ENCODE results near the gene CALCOCO1. TPM values are rescaled to one million over a fixed set of nuclear protein-coding genes. Genes with fewer than 3 reads are reported as not detected.

The CALCOCO1 gene
- total and polyA plus RNA-seq, 2 of the 8 experiments (the other 6 are each of a cell fraction or from before 2014, with no cell fraction given): 20.3 to 39.3 TPM

DNA sequence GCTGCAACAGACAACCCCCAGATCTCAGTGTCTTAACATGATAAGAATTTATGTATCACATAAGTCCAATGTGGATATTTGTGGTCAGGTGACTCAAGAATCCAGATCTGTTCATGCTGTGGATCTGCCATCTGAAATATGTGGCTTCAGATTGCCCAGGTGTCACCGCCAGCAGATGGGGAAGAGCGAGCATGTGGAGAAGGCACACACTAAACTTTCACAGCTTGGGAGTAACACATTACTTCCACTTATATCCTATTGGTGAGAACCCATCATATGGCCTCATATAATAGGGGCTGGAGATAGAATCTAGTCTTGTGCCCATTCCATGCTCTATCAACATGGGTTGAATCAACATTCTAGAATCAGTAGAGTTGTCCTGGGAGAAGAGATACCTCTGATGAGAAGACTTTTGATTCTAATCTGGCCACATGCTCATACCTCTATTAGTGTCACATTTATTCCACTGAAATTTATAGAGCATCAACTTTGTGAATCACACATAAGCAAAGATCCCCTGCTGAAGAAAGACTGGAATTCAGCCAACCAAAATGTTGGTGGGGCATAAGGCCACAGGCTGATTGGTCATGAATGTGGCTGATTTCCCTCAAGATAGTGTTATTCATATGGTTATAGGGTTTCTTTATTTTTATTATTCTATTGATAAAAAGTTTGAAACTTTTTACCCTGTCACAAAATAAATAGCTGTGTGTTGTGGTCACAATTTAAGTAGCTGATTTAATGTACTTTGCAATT is 6.0 kb upstream of the CALCOCO1 start (continued):
- TF ChIP-seq SAP30 (IDR thresholded peaks at IDR 0.05; ENCODE audit: insufficient read depth, insufficient replicate concordance, low read length): no peak
- no peak for TF ChIP-seq GABPA (IDR thresholded peaks at IDR 0.05; ENCODE audit: borderline replicate concordance, insufficient read depth, low read length)
- TF ChIP-seq BACH1 (IDR thresholded peaks at IDR 0.05; ENCODE audit: low read length): no peak
- TF ChIP-seq, protein P1, sequence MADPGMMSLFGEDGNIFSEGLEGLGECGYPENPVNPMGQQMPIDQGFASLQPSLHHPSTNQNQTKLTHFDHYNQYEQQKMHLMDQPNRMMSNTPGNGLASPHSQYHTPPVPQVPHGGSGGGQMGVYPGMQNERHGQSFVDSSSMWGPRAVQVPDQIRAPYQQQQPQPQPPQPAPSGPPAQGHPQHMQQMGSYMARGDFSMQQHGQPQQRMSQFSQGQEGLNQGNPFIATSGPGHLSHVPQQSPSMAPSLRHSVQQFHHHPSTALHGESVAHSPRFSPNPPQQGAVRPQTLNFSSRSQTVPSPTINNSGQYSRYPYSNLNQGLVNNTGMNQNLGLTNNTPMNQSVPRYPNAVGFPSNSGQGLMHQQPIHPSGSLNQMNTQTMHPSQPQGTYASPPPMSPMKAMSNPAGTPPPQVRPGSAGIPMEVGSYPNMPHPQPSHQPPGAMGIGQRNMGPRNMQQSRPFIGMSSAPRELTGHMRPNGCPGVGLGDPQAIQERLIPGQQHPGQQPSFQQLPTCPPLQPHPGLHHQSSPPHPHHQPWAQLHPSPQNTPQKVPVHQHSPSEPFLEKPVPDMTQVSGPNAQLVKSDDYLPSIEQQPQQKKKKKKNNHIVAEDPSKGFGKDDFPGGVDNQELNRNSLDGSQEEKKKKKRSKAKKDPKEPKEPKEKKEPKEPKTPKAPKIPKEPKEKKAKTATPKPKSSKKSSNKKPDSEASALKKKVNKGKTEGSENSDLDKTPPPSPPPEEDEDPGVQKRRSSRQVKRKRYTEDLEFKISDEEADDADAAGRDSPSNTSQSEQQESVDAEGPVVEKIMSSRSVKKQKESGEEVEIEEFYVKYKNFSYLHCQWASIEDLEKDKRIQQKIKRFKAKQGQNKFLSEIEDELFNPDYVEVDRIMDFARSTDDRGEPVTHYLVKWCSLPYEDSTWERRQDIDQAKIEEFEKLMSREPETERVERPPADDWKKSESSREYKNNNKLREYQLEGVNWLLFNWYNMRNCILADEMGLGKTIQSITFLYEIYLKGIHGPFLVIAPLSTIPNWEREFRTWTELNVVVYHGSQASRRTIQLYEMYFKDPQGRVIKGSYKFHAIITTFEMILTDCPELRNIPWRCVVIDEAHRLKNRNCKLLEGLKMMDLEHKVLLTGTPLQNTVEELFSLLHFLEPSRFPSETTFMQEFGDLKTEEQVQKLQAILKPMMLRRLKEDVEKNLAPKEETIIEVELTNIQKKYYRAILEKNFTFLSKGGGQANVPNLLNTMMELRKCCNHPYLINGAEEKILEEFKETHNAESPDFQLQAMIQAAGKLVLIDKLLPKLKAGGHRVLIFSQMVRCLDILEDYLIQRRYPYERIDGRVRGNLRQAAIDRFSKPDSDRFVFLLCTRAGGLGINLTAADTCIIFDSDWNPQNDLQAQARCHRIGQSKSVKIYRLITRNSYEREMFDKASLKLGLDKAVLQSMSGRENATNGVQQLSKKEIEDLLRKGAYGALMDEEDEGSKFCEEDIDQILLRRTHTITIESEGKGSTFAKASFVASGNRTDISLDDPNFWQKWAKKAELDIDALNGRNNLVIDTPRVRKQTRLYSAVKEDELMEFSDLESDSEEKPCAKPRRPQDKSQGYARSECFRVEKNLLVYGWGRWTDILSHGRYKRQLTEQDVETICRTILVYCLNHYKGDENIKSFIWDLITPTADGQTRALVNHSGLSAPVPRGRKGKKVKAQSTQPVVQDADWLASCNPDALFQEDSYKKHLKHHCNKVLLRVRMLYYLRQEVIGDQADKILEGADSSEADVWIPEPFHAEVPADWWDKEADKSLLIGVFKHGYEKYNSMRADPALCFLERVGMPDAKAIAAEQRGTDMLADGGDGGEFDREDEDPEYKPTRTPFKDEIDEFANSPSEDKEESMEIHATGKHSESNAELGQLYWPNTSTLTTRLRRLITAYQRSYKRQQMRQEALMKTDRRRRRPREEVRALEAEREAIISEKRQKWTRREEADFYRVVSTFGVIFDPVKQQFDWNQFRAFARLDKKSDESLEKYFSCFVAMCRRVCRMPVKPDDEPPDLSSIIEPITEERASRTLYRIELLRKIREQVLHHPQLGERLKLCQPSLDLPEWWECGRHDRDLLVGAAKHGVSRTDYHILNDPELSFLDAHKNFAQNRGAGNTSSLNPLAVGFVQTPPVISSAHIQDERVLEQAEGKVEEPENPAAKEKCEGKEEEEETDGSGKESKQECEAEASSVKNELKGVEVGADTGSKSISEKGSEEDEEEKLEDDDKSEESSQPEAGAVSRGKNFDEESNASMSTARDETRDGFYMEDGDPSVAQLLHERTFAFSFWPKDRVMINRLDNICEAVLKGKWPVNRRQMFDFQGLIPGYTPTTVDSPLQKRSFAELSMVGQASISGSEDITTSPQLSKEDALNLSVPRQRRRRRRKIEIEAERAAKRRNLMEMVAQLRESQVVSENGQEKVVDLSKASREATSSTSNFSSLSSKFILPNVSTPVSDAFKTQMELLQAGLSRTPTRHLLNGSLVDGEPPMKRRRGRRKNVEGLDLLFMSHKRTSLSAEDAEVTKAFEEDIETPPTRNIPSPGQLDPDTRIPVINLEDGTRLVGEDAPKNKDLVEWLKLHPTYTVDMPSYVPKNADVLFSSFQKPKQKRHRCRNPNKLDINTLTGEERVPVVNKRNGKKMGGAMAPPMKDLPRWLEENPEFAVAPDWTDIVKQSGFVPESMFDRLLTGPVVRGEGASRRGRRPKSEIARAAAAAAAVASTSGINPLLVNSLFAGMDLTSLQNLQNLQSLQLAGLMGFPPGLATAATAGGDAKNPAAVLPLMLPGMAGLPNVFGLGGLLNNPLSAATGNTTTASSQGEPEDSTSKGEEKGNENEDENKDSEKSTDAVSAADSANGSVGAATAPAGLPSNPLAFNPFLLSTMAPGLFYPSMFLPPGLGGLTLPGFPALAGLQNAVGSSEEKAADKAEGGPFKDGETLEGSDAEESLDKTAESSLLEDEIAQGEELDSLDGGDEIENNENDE (IDR thresholded peaks at IDR 0.05; ENCODE audit: insufficient replicate concordance, low read length): no peak
- no peak for TF ChIP-seq JUN (IDR thresholded peaks at IDR 0.05; ENCODE audit: low read depth, low read length)
